Measurements from ENCODE around the gene MAVS.
"Not testable (repeated sequence)": the region's sequence is repeated elsewhere in the genome, so short reads cannot be mapped to it uniquely, and the experiment has no call there.

MAVS gene

DNA sequence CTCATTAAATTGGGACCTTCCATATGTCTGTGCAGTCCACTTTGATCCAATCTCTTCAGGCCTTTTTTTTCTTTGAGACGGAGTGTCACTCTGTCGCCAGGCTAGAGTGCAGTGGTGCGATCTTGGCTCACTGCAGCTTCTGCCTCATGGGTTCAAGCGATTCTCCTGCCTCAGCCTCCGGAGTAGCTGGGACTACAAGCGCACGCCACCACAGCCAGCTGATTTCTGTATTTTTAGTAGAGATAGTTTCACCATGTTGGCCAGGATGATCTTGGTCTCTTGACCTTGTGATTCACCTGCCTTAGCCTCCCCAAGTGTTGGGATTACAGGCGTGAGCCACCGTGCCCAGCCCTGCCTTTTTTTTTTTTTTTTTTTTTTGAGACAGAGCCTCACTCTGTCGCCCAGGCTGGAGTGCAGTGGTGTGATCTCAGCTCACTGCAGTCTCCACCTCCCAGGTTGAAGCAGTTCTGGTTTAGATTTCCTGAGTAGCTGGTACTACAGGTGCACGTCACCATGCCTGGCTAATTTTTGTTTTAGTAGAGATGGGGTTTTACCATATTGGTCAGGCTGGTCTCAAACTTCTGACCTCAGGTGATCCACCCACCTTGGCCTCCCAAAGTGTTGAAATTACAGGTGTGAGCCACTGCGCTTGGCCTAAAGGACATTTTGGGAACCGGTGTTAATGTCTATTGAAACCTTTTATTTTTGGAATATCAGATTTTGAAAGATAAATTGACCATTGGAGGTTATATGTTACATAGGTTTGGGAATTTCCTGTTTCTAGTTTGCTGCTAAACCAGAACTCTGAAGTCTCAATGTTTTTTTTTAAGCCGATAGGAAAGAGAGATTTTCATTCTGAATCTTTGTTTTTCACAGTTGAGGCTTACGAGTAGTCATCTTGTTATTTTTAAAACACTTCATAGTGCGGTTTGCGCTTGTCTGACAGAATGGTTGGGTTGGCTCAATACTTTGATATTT, 60.4 kb downstream of the MAVS start:
- in situ Hi-C loops (cut with MboI; ENCODE audit: low sequenced_read_pairs) = not testable (repeated sequence)

- in situ Hi-C loops (cut with MboI; ENCODE audit: low sequenced_read_pairs) = no loop called here
Observed at GRCh38 chr20:3908667-3909066, 62.0 kb downstream of the MAVS start.

DNA sequence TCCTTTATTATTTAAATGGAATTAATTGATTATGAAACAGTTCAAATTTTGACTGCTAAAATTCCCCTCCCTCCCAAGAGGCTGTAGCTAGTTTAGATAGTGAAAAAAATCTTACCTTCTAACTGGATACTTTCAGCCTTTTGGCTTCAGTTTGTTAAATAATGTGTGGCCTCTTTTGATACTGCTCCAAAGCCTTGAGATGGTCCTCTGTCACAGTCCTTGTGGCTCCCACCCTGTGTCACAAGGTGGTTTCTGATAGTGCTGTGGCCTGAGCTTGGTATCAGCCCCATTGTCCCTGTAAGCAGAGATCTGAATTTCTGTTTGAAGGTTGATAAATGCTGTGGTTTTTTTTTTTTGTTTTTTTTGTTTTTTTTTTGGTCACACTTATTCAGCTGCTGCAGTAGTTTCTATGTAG, 63.3 kb downstream of the MAVS start:
- in situ Hi-C loops (cut with MboI; ENCODE audit: low sequenced_read_pairs) = no loop called here

DNA sequence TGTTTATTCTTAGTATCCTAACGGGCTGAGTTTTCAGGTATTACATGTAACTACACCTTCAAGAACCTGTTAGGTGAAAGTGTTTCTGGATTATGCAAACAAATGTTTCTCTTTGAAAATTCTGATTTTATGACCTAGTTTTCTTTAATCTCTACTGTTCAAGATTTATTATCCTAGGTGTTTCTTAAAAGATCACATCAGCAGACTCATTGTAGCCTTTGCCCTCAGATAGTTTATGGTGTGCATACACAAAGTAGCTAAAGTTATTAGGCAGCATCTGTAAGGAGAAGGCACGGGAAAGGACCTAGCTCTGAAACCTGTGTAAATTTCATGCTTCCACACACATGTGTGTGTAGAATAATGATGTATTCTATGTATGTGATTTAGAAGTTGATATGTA, 64.2 kb downstream of the MAVS start:
- in situ Hi-C loops (cut with MboI; ENCODE audit: low sequenced_read_pairs) = no loop called here

DNA sequence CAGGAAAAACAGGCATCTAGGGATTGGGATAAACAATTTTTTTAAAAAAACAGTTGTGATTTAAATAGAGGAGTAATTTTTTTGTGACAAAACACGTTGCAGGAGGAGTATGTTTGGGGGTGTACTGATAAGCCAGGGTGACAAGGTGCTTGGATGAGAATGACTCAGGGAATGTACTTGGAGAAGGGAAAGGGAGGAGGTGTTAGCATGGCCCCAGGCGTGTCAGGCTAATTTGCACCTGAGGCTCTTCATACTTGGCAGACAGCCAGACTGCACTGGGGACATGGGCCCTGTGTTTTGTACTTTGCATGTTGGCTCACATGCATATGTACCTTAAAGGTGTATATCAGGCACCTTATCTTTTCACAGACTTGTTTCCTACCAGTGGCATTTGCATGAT, 65.3 kb downstream of the MAVS start:
- in situ Hi-C loops (cut with MboI; ENCODE audit: low sequenced_read_pairs) = no loop called here

DNA sequence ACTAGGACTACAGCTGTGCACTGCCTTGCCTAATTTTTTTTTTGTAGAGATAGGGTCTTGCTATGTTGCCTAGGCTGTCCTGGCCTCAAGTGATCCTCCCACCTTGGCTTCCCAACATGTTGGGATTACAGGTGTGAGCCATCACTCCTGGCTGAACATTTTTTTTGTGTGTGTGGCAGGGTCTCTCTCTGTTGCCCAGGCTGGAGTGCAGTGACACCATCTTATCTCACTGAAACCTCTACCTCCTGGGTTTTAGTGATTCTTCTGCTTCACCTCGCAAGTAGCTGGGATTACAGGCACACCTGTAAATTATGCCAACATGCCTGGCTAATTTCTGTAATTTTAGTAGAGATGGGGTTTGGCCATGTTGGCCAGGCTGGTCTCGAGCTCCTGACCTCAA, 67.8 kb downstream of the MAVS start:
- in situ Hi-C loops (cut with MboI; ENCODE audit: low sequenced_read_pairs) = no loop called here

DNA sequence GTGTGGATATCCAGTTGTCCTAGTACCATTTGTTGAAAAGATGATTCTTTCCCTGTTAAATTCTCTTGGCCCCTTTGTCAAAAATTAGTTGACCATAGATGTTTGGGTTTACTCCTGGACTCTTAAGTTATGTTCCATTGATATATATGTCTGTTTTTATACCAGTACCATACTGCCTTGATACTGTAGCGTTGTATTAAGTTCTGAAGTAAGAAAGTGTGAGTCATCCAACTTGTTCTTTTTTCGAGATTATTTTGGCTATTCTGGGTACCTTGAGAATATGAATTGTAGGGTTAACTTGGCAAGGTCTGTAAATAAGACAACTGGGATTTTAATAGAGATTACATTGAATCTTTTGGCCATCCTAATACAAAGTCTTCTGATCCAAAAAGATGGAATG, 69.1 kb downstream of the MAVS start:
- in situ Hi-C loops (cut with MboI; ENCODE audit: low sequenced_read_pairs) = no loop called here

DNA sequence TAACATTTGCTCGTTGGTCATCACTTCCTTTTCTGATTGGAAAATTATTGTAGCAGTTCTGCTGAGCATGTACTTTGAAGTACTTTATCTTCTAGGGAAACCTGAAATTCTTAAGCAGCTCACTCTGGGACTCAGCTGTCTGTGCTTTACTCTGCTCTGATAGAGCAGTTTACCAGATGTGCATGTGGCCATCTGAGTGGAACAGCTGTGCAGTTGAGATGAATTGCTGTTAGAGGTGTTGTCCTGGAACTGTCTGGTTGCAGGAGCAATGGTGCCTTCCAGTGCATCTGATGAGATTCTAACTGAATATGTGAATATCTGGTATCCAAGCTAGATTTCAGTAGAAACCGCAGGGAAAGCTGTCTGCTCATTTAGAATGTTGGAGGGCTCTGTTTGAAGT, 69.7 kb downstream of the MAVS start:
- in situ Hi-C loops (cut with MboI; ENCODE audit: low sequenced_read_pairs) = no loop called here

- in situ Hi-C loops (cut with MboI; ENCODE audit: low sequenced_read_pairs) = no loop called here
Observed at GRCh38 chr20:3919352-3919751, 72.7 kb downstream of the MAVS start.

DNA sequence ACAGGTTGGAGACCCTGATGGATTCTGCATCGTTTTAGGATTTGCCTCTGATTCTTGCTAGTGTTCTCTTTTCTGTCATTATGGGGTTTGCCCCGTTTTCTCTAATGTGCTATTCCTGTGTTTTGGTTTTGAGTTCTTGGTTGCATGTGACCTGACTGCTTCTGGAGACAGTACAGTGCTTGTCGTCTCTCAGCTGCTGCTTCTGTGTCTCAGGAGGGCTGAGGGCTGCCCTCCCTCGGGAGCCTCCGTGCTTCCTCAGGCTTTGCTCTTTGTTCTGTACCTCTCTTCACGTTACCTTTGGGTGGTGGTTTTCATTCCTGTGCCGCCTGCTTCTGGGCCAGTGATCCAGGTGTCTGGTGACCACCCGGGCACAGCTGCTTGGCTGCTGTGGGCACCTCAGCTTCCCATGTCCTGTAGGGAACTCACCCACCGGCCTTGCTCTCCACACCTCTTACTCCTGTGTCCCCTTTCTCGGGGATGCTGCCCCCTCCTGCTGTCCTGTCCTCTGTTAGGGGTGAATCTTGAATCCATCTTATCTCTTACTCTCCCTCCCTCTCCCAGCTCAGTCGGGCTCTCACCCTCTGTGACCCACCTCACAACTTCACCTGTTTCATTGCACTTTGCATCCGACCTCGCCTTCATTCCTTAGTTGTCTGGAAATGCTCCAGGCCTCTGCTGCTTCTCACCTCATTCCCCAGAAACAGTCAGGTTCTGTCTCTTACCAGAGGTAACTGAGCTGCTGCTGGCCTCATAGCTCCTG, 75.8 kb downstream of the MAVS start:
- in situ Hi-C loops (cut with MboI; ENCODE audit: low sequenced_read_pairs) = no loop called here

DNA sequence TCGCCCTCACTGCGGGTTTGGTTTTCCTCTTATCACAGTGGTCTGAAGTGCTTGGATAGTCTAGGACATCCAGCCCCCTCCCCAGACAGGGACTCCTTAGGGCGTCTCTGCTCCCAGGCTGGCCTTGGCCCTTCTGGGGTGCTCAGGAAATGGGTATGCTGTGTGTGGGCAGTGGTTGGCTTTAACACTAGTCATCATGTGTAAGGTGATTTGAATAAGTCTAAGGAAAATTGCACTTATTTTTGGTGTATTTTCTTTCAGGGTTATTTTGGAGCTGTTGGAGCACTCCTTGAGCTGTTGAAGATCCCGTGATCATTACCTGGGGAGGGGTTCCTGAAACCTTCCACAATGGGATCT, 76.3 kb downstream of the MAVS start:
- in situ Hi-C loops (cut with MboI; ENCODE audit: low sequenced_read_pairs) = no loop called here

DNA sequence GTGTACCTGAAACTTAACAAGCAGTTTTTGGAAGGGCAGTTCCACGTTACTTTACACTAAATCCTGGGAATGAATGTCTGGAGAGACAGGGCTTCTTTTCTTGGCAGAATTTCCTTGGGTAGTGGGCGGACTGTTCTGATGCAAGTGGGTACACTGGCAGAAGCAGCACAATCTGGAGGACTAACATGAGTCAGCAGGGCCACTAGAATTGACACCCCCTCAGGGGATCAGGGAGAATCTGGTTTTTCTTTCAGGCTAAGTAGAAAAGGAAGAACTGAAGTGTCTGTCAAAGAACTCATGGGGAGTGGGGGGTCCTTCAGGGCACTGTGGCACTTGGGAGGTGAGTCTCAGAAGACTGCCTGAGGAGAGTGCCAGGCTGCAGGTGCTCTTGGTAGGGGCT, 77.2 kb downstream of the MAVS start:
- in situ Hi-C loops (cut with MboI; ENCODE audit: low sequenced_read_pairs) = no loop called here

DNA sequence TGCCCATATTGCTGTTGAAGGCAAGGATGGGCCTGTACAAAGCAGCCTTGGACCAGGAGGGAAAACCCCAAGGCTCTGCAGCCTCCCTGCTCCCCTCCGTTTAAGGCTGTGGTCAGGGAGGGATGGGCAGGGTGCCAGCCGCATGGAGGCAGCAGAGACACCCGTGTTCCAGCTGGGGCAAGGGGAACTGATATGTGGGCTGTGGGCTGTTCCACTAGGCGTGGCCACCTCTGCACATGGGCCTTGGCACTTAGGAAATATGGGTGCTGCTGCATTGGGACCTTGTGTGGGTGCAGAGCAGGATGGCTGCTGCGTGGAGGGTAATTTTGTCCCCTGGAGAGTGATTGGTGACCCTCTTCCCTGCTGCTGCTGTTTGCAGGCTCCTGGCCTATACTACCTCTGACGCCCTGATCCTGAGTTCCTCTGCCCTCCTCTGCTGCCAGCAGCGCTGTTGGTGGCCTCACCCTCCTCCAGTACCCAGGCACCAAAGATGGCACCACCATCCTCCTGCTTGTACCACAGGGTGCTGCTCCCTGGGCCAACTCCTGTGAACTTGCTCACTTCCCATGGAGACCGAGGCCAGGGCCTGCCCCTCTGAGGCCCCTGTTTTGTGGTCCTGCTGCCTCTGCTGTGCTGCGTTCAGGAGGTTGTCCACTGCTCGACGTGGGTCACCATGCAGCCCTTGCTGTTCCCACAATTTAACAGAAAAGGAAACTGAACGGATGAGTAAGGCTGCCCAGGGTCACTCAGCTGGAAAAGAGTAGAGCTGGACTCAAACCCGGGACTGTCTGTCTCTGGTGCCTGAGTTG, 77.9 kb downstream of the MAVS start:
- in situ Hi-C loops (cut with MboI; ENCODE audit: low sequenced_read_pairs) = no loop called here

GRCh38 chr20:3925113-3925695, 78.6 kb downstream of the MAVS start:
- in situ Hi-C loops (cut with MboI; ENCODE audit: low sequenced_read_pairs) = no loop called here

Data from HL-60/S4 treated with phorbol 12-myristate 13-acetate at 8.2 ng/mL for 4 days and 3 days (cell line).